OCI-LY1 (cell line): Measurements from ENCODE around the gene COX6A1.
A peak's percentile ranks its signal among the peaks of the same experiment; 100 is the strongest.

ENCODE experiments used
- H2AFZ ChIP-seq: fragments of 200-600 bp; sonication (generic), shearing (Covaris generic); 2 replicates; pipeline ENCODE4 v1.6.0; 2014; ENCODE audit warnings: antibody characterized with exemption, mild to moderate bottlenecking, low read length
- H3F3A ChIP-seq: fragments of 200-600 bp; sonication (generic), shearing (Covaris generic); 2 replicates; pipeline ENCODE4 v1.6.0; 2014; ENCODE audit warnings: mild to moderate bottlenecking, antibody characterized with exemption, low read length, moderate library complexity; ENCODE audit not compliant: insufficient read depth
- H3K27ac ChIP-seq: fragments of 200-600 bp; sonication (generic); 2 replicates; pipeline ENCODE4 v1.5.1; 2014; ENCODE audit warnings: low read length, mixed run types, mild to moderate bottlenecking, low read depth; ENCODE audit not compliant: poor library complexity, severe bottlenecking
- H3K27me3 ChIP-seq: fragments of 200-600 bp; sonication (generic); 2 replicates; pipeline ENCODE4 v1.6.0; 2014; ENCODE audit warnings: antibody characterized with exemption, mild to moderate bottlenecking, low read length, moderate library complexity; ENCODE audit not compliant: insufficient read depth
- H3K36me3 ChIP-seq: fragments of 200-600 bp; sonication (generic); 2 replicates; pipeline ENCODE4 v1.6.1; 2014; ENCODE audit warnings: mild to moderate bottlenecking, antibody characterized with exemption, low read length, moderate library complexity, mixed read lengths; ENCODE audit not compliant: insufficient read depth
- H3K4me1 ChIP-seq: fragments of 200-600 bp; sonication (generic); 2 replicates; pipeline ENCODE4 v1.5.1; 2014; ENCODE audit warnings: mild to moderate bottlenecking, low read length, moderate library complexity; ENCODE audit not compliant: insufficient read depth, severe bottlenecking
- H3K4me2 ChIP-seq: fragments of 200-600 bp; sonication (generic), shearing (Covaris generic); 2 replicates; pipeline ENCODE4 v1.6.1; 2014; ENCODE audit warnings: low read length
- H3K4me3 ChIP-seq: fragments of 200-600 bp; sonication (generic); 2 replicates; pipeline ENCODE4 v1.5.1; 2014; ENCODE audit warnings: low read length, low read depth, mild to moderate bottlenecking, mixed read lengths; ENCODE audit not compliant: poor library complexity, severe bottlenecking
- H3K79me2 ChIP-seq: fragments of 200-600 bp; shearing (Covaris generic); 2 replicates; pipeline ENCODE4 v1.6.1; 2016; ENCODE audit warnings: mixed run types, low read length, mixed read lengths; ENCODE audit not compliant: insufficient read depth
- H3K9ac ChIP-seq: fragments of 200-600 bp; sonication (generic), shearing (Covaris generic); 2 replicates; pipeline ENCODE4 v1.6.1; 2014; ENCODE audit warnings: mild to moderate bottlenecking, low read length, mixed read lengths
- H3K9me2 ChIP-seq: fragments of 200-600 bp; sonication (generic), shearing (Covaris generic); 2 replicates; pipeline ENCODE4 v1.6.1; 2014; ENCODE audit warnings: low read depth, mild to moderate bottlenecking, low read length, mixed read lengths
- H3K9me3 ChIP-seq: fragments of 200-600 bp; shearing (Covaris generic); 2 replicates; pipeline ENCODE4 v1.6.1; 2014; ENCODE audit warnings: low read length, mixed read lengths
- H4K20me1 ChIP-seq: fragments of 200-600 bp; sonication (generic), shearing (Covaris generic); 2 replicates; pipeline ENCODE4 v1.6.0; 2016; ENCODE audit warnings: mild to moderate bottlenecking, low read length; ENCODE audit not compliant: insufficient read depth
- EZH2 ChIP-seq: fragments of 200-600 bp; sonication (generic), shearing (Covaris generic); IDR thresholded peaks from 2 replicates; pipeline ENCODE4 v1.8.0; 2017; ENCODE audit warnings: borderline replicate concordance, mixed run types, mild to moderate bottlenecking, antibody characterized with exemption, low read length, moderate library complexity, mixed read lengths
- TF ChIP-seq, protein P1 (sequence below): fragments of 200-600 bp; sonication (generic), shearing (Covaris generic); IDR thresholded peaks from 2 replicates; pipeline ENCODE4 v1.5.1; 2017; ENCODE audit warnings: mild to moderate bottlenecking, antibody characterized with exemption, low read length, moderate library complexity, mixed read lengths

COX6A1 gene

DNA sequence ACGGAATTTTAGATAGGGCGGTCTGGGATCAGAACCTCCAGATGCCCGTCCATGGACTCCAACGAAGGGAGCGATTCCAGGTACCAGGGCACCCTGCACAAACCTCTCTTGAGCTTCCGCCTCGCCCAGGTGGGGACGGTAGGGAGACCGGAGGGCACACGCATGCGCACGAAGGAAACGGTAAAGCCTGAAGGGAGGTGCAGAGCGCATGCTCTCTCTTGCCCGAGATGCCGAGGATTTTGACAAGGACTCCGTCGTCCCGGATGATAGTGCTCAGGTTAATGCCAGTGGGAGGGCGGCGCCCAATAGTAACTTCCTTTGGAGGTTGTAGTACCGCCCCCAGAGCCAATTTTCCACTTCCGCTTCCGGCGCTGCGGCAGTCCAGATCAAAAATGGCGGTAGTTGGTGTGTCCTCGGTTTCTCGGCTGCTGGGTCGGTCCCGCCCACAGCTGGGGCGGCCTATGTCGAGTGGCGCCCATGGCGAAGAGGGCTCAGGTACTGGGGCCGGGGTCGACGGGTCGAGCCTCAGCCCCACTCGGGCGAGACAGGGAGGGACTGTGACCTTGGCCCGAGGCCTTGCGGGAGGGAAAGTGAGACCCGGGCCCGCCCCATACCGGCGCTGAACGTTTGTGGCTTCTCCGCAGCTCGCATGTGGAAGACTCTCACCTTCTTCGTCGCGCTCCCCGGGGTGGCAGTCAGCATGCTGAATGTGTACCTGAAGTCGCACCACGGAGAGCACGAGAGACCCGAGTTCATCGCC, at the start of gene COX6A1:
TSS of gene COX6A1 (plus strand) at position 379 of the 760 bp plus-strand sequence. CDS start at position 393, 14 bp downstream.
- peaks cover 17% of the 10 kb centered on the region for H3K79me2 ChIP-seq
- H3K36me3 ChIP-seq, result peaks cover 23% of the 10 kb centered on the region
- H3K27me3 ChIP-seq, result no peaks in the 10 kb centered on the region
- H4K20me1 ChIP-seq, result no peaks in the 10 kb centered on the region
- no peaks in the 10 kb centered on the region for H3K9me3 ChIP-seq
- no peaks in the 10 kb centered on the region; the same call in 1 of the 2 replicates for H3F3A ChIP-seq
- H3K4me1 ChIP-seq, result peaks cover 25% of the 10 kb centered on the region
- H3K4me2 ChIP-seq, result peak within 1 kb of the TSS; percentile 88
- H3K4me3 ChIP-seq, result peak within 1 kb of the TSS; percentile 87
- peak within 1 kb of the TSS; percentile 63 for H3K27ac ChIP-seq
- no peaks in the 10 kb centered on the region for H3K9me2 ChIP-seq
- peak within 1 kb of the TSS; percentile 73 for H2AFZ ChIP-seq
- no peak for TF ChIP-seq EZH2
- TF ChIP-seq, protein P1, sequence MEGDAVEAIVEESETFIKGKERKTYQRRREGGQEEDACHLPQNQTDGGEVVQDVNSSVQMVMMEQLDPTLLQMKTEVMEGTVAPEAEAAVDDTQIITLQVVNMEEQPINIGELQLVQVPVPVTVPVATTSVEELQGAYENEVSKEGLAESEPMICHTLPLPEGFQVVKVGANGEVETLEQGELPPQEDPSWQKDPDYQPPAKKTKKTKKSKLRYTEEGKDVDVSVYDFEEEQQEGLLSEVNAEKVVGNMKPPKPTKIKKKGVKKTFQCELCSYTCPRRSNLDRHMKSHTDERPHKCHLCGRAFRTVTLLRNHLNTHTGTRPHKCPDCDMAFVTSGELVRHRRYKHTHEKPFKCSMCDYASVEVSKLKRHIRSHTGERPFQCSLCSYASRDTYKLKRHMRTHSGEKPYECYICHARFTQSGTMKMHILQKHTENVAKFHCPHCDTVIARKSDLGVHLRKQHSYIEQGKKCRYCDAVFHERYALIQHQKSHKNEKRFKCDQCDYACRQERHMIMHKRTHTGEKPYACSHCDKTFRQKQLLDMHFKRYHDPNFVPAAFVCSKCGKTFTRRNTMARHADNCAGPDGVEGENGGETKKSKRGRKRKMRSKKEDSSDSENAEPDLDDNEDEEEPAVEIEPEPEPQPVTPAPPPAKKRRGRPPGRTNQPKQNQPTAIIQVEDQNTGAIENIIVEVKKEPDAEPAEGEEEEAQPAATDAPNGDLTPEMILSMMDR, result 0 out of 2 replicates have a peak, but pooled peaks have one; percentile 6
- peak within 1 kb of the TSS; percentile 78 for H3K9ac ChIP-seq

DNA sequence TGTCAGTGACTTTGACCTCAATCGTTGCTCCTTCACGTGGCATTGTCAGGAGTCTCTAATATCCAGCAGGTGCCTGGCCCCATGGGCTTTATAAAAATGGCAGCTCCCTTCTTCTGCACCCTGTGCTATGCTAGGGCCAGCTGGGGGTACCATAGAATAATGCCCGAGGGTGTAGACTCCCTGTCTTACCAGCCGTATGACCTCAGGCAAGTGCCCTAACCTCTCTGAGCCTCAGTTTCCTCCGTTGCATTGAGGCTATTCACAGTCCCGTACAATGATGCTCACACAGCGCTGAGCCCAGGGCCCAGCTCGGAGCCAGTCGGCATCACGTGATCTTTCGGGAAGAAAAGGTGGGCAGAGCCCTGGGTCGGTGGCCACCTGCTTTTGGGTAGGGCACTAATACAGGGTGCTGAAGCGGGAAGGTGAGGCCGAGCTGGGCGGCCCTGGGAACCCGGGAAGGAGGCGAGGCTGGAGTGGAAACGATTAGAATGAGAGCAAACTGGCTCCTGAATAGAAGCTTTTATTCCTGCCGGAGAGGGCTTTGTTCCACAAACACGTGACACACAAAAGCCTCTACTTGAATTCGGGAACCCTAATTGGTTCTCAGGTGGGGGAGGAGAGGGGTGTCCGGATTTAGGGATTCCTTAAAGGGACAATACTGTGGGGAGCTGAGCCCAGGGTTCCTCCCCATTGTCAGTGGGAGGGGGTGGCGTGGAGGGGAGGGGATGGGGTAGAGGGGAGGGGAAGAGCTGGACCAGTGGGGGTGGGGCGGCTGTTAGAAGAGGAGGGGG, 49.0 kb upstream of the COX6A1 start:
- H3F3A ChIP-seq, result no peaks in the 10 kb centered on the region
- no peak overlapping the region for H3K4me3 ChIP-seq
- H3K36me3 ChIP-seq, result no peaks in the 10 kb centered on the region
- H3K9me2 ChIP-seq, result no peaks in the 10 kb centered on the region
- H3K27me3 ChIP-seq, result no peaks in the 10 kb centered on the region; the same call in 1 of the 2 replicates
- H3K9ac ChIP-seq, result no peak overlapping the region
- no peaks in the 10 kb centered on the region for H4K20me1 ChIP-seq
- H3K9me3 ChIP-seq, result no peaks in the 10 kb centered on the region
- H2AFZ ChIP-seq, result no peak overlapping the region
- H3K79me2 ChIP-seq, result no peaks in the 10 kb centered on the region
- no peak overlapping the region for H3K4me2 ChIP-seq
- H3K27ac ChIP-seq, result no peak overlapping the region
- TF ChIP-seq, protein P1, result no peak
- TF ChIP-seq EZH2, result no peak
- no peaks in the 10 kb centered on the region for H3K4me1 ChIP-seq

DNA sequence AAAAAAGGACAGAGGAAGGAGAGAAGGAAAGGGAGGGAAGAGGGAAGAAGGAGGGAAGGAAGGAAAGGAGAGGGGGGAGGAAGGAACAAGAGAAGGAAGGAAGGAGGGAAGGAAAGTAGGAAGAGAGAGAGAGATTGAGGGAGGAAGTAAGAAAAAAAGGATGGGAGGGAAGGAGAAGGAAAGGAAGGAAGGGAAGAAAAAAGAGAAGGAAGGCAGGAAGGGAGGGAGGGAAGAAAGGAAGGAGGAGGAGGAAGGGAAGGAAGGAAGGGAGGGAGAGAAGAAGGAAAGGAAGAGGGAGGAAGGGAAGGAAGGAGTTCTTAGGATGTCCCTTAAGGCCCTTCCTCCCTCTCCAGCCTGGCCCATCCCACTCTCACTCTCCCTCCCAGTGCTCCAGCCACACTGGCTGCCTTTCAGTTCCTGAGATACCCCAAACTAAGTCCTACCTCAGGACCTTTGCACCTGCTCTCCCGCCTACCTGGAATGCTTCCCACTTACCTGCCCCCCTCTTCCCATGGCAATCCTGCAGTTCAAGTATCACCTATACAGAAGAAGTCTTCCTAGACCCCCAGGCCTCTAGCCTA, 47.3 kb upstream of the COX6A1 start:
- H3K27me3 ChIP-seq, result no peaks in the 10 kb centered on the region; the same call in 1 of the 2 replicates
- H3K36me3 ChIP-seq, result no peaks in the 10 kb centered on the region
- no peaks in the 10 kb centered on the region for H3K4me1 ChIP-seq
- no peak overlapping the region for H3K4me2 ChIP-seq
- H3F3A ChIP-seq, result no peaks in the 10 kb centered on the region
- H3K4me3 ChIP-seq, result no peak overlapping the region
- H4K20me1 ChIP-seq, result no peaks in the 10 kb centered on the region
- H3K9me2 ChIP-seq, result no peaks in the 10 kb centered on the region
- no peak overlapping the region for H3K27ac ChIP-seq
- no peaks in the 10 kb centered on the region for H3K79me2 ChIP-seq
- TF ChIP-seq EZH2, result no peak
- TF ChIP-seq, protein P1, result no peak
- no peaks in the 10 kb centered on the region for H3K9me3 ChIP-seq
- H3K9ac ChIP-seq, result no peak overlapping the region
- H2AFZ ChIP-seq, result no peak overlapping the region
